ENCODE measurements around the gene SHISAL1.

DNA sequence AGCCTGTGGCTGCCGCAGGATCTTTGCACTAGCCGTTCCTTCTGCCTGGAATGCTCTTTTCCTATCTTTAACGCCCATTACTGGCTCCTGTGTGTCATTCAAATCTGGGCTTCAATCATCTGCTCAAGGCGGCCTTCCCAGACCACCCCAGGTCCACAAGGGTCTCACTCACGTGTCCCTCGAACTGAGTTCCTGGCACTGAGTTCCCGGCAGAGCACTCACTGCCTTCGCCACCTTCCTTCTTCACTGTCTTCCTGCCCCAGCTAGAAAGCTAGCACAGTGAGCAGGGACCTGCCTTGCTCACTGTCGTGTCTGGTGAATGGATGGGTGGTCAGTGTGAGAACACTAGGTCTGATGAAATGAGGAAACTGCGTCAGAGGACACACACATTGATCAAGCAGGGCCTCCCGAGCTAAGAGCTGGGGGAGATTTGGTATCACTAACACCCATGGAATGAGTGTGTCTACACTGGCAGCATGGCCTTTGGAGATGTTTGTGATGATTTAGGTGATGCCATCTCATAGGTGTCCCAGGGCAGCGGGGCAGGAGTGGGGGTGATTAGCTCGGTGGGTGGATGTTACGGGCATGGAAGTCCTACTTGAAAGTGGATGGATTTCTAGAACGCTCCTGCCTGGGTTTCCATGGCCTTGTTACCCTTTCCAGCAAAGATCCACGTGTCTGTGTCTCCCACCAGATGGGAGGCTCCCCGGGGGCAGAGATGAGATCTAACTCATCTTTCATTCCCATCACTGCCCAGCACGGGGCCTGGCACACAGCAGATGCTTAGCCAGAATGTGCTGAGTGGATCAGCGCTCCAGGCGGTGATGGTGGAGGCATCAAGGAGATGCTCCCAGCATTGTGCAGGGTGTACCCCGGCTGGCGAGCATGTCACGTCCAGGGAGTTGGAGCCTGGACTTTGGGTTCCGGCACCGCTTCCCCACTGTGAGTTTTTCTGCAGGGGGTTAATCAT lies 64.5 kb downstream of the SHISAL1 start:
- TF ChIP-seq, protein P1, sequence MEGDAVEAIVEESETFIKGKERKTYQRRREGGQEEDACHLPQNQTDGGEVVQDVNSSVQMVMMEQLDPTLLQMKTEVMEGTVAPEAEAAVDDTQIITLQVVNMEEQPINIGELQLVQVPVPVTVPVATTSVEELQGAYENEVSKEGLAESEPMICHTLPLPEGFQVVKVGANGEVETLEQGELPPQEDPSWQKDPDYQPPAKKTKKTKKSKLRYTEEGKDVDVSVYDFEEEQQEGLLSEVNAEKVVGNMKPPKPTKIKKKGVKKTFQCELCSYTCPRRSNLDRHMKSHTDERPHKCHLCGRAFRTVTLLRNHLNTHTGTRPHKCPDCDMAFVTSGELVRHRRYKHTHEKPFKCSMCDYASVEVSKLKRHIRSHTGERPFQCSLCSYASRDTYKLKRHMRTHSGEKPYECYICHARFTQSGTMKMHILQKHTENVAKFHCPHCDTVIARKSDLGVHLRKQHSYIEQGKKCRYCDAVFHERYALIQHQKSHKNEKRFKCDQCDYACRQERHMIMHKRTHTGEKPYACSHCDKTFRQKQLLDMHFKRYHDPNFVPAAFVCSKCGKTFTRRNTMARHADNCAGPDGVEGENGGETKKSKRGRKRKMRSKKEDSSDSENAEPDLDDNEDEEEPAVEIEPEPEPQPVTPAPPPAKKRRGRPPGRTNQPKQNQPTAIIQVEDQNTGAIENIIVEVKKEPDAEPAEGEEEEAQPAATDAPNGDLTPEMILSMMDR (IDR thresholded peaks at IDR 0.05; ENCODE audit: borderline replicate concordance, extremely low read depth, low read length, poor library complexity, severe bottlenecking) = no peak
- TF ChIP-seq EZH2 (IDR thresholded peaks at IDR 0.05; ENCODE audit: borderline replicate concordance, low read depth, low read length, severe bottlenecking) = no peak
